Fibroblast of skin of back (primary cell): Measurements from ENCODE around the gene RAI14. TPM values are rescaled to one million over a fixed set of nuclear protein-coding genes. Genes with fewer than 3 reads are reported as not detected.

ENCODE experiments used
- DNase-seq: peaks from one replicate; pipeline ENCODE4 v3.0.0-alpha.2; 2013
- polyA plus RNA-seq, 2 experiments: library from polyadenylated mRNA; unstranded; fragments of 120-200 nt; gene quantifications; one replicate each; pipeline ENCODE4 v1.2.1, GENCODE V29; 2013; ENCODE audit not compliant: insufficient read length in 2 of 2

Gene RAI14
- 81.8 TPM for polyA plus RNA-seq (2013, experiment 1 of 2; ENCODE audit: insufficient read length)
- polyA plus RNA-seq (2013, experiment 2 of 2; ENCODE audit: insufficient read length): 88.4 TPM

DNA sequence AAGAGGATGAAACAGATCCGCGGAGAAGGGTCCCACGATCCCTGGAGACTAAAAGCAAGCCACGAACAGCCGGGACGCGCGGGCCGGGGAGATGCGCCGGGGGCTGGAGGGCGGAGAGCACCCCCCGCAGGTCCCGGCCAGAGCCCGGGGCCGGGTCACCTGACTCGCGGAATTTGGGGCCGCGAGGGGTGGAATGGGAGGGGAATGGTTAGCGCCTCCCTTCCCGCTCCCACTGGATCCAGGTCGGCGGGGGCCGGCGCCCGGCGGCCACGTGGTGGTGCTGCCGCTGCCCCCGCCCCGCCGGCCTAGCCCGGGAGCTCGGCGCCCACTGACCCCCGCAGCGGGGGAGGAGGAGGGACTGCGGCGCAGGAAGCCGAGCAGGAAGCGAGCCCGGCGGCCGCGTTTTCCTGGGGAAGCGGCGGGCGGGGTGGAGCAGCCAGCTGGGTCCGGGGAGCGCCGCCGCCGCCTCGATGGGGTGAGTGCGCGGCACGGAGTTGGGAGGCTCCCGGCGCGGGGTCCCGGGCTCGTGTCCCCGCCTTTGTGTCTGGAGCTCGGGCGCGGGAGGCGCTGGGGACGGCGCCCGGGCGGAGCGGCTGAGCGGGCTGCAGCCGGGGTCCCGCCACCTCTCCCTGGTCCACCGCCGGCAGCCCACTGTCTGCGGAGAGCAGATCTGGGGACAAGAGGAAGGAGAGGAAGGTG, at the start of gene RAI14:
RAI14 (plus strand) TSS at position 328 of the 699 bp plus-strand sequence. CDS start 30,592 bp downstream, outside the sequence.
- DNase-seq: peak; percentile 86

DNA sequence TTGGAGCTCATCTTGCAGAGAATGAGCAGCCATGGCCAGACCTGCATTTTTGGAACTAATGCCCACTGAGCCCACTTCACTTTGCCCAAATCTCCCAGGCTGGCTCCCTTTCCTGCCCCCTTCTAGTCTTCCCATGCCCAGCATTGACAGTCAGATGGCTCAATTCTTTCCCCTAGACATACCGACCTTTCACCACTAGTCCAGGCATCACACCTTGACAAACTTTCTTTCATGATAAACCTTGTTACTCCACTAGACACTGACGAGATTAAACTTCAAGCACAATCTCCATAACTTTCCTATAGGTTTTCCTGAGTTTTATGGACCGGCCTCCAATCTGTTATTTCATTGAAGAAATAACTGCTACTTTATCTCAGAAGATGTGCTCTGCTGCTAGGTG, 47.8 kb upstream of the RAI14 start:
- DNase-seq: no peak

DNA sequence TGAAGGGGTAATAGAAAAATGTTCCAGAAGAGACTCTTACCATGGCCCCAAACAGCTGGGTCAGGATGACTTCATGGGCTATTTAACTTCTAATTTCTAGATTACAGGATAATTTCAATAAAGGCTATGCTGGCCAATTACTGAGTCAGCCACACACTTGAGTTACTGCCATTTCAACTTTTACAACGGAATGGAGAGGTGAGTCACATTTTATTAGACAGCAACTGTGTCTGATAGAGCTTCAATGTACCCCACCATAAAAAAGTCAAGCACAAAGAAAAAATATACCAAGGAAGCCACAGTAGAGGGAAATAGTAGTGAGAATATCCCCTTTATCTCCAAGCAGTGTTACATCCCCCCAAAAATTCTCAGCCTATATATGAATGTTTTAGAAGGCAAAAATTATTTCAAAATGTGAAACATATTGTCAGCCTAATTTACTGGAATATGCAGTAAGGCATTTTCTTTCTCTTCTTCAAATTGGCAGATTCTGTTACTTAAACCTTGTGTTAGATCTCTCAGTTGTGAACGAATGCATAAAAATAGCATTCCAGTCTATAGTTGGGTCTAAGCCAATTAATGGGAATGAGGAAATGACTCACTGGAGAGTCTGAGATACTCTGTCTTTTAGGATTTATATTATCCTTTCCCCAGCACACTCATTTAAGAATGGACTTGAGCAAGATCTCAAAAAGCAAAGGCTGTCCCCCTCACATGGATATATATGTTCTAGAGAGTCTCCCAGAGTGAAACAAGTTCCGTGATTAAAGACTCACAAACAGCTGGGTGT, 47.1 kb upstream of the RAI14 start:
- DNase-seq: peak; percentile 97

DNA sequence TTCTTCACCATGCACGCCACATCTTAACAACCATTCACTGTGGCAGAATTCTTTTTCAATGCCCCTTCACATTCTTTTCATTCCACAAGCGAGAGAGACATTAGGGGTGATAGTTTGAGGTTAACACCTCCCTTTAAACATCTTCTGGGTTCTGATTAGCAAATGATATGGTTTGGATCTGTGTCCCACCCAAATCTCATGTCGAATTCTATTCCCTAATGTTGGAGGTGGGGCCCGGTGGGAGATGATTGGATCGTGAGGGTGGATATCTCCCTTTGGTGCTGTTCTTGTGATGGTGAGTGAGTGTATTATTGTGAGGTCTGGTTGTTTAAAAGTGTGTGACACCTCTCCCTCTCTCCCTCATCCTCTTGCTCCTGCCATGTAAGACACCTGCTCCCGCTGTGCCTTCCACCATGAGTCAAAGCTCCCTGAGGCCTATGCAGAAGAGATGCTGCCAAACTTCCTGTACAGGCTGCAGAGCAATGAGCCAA, 46.1 kb upstream of the RAI14 start:
- peak; percentile 72 for DNase-seq

DNA sequence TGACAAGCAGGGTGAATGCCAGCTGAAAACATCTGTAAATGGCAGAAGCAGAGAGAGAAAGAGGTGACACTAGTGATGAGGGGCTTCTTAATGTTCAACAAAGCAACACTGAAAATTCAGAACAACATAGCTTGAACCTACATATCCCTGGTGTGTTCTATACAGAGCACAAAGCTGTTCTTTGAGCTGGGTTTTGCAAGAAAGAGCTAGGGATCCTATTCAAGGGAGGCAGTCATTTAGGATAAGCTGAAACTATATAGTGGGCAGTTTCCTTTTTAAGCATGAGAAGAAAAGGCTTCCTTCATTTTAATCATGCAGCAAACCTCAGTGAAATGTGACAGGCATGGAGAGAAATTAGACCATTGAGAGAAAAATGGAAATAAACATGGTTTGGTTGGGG, 45.6 kb upstream of the RAI14 start:
- no peak for DNase-seq

DNA sequence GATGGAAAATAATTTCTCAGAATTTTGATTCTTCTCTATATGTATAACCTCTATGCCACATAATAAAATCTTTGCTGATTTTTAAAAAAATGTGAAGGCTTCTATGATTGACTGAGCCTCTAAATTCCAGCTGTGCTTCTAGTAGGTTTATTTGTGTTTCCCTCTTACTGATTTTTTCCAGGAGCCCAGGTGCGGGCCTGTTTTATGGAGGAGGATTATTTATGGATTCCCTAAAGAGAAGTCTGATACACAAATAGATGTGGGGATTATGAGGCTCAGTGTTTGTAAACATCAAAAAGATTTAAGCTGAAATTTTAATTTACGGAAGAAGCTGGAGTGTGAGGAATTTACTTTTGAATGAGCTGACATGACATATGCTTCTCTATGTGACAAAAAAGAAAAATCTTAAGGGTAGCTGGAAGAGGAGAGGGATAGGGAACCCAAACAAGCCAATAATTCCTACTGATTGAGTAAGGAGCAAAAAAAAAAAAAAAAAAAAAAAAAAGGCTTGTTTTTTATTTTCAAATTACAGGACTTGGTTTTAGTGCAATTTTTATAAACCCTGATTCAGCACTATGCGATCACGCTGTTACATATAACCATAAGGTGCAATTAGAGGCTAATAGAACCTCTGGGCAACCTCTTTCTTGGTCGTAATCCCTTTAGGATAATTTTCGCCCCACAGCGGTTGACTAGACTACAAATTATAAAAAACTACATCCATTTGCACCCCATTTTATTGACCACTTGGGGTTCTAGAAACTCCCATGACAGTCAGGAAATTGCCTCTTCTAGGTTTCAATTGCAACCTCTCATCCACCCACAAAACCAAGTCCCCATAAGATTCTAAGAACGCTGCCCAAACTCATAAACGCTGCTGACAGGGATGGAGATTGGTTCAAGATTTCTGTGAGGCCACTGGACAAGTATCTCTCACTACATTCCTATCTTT, 44.4 kb upstream of the RAI14 start:
- no peak for DNase-seq

DNA sequence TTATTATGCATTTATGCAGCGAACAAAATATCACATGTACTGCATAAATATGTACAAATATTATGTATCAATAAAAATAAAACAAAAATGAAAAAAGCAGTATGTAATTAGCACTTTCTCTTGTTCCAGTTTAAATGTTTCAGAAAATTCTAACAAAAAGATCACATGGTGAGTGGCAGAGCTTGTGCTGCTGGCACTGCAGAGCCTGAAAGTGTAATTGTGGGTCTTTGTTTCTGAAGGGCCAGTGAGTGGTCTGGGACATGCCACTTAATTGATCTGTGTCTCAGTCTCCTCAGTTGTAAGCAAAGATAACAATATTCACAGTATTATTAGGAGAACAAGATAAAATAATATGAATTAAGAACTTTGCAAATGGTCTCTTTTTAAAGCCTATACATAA, 39.5 kb upstream of the RAI14 start:
- no peak for DNase-seq

DNA sequence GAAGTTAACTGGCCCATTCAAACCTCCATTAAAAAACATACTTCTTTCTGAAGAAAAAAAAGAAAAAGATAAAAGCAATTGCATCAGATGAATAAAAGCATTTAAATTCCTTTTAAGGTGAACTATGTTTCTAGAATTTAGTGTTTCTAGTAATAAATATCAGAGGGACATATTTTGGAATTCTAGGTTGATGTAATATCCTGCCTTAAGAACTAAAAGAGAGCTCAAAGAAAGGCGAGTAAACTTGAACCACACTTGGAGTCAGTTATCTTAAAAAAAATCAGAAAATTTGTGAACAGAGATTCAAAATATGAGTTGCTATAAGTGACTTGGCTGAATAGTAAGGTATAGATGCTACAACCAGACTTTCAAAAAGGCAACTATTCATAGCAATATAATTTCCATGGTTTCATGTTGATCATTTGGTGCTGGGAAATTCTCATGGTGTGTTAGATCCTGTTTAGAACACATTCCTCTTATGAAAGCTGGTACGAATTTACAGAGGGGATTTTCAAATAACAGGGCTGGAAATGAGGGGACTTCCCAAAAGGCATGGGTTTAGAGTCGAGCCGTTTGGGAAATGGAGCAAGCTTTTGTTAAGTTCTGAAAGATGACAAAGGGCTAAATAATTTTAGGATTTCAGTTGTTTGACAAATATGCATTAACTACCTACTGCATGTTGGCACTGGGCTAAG, 37.6 kb upstream of the RAI14 start:
- no peak for DNase-seq

DNA sequence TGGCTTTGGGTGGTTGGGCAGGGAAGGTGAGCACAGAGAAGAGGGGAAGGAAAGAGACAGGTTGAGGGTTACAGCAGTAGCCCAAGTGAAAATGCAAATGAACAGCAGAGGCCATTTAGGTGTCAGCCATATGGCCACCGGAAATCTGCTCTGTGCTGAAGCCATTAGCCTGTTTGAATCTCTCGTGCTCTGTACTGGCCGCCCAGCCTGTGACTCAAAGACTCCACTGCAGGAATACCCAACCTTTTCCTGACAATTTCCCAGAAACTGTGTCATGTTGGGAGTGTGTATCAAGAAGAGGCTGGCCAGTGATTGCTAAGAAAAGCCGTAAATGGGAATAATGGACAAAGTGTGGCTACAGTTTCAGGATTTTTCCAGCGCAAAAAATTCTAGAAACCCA, 35.9 kb upstream of the RAI14 start:
- no peak for DNase-seq

DNA sequence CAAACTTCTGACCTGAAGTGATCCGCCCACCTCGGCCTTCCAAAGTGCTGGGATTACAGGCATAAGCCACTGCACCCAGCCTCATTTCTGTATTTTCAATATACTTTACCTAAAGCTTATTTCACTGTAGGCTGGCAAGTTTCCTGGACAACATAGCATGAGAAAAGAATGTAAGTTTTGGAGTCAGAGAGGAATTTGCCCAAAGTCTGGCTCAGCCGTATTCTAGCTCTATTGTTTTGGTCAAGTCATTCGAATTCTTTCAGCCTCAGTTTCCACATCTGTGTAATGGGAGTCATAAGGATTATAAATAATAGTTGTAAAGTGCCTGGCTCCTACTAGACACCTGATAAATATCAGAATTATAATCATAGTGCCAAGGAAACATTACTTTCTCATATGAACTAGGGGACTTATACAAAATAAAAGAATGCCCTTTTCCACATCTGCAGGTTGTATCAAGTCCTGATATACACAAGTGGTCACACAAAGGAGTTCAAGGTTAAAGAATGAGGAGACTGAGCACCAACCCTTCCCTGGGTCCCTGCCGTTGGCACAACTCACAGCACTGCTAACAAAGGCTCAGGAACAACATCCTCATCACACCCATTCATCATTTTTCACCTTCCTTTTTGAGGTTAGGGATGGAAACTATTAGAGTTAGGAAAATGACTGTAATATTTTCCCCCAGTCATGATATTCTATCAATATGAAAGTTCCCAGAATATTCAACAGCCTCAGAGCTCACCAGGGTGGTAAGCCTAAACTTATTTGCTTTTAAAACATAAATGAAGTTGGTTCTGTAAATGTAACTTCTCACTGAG, 34.6 kb upstream of the RAI14 start:
- peak; percentile 61 for DNase-seq

DNA sequence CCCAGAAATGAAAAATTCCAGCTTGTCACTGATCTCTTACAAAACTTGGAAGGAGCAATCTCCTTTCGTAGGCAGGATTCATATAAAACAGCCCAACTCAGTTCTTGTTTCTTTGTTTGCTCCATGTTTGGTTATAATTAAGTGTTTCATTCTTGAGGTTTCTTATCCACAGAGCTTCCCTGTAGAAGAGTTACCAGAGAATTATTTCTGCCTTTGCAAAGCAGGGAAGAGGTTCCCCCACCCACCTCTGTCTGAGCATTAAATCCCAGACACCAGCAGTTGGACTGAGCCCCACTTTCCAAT, 34.1 kb upstream of the RAI14 start:
- peak; percentile 34 for DNase-seq

DNA sequence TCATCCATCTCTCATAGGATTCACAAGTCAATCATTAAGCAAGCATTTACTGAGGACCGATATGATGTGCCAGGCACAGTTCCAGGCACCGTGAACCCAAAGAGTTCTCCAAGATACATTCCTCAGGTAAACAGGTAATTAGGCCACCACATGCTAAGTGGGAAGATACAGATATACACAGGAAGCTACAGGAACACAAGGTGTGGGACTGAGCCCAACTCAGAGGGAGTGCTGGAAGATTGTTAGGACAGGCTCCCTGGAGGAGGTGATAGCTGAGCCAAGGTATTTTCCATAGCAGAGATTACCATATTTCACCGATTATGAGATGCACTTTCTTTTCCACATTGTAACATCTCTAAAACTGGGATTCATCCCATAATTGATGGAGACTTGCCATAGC, 31.4 kb upstream of the RAI14 start:
- no peak for DNase-seq

DNA sequence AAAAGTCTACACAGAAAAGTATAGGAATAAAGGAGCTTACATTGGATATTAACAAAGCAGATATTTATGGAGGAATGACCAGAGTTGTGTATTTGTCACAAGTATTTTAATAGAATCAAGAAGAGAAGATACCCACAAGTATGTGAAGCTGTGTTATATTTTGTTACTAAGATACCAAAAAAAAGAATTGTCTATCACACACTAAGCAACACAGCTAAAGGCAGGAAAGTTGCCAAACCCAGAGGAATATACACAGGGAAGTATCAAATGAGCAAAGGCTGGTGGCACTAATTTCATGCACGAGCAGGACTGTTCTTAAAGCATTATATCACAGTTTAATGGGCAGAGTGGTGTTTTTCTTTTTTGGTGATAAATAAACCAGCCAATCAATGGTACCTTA, 30.9 kb upstream of the RAI14 start:
- DNase-seq: peak; percentile 38

DNA sequence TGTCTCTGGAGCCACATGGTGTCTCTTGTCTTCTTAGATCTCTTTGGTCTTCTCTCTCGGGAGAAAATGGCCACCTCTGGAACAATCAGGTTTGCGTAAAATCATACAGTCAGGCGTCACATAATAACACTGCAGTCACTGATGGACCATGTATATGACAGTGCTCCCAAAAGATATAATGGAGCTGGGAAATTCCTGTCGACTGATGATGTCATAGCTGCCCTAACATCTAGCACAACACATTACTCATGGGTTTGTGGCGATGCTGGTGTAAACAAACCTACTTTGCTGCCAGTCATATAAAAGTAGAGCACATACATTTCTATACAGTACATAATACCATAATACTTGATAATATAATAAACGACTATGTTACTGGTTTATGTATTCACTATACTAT, 30.1 kb upstream of the RAI14 start:
- peak; percentile 78 for DNase-seq

DNA sequence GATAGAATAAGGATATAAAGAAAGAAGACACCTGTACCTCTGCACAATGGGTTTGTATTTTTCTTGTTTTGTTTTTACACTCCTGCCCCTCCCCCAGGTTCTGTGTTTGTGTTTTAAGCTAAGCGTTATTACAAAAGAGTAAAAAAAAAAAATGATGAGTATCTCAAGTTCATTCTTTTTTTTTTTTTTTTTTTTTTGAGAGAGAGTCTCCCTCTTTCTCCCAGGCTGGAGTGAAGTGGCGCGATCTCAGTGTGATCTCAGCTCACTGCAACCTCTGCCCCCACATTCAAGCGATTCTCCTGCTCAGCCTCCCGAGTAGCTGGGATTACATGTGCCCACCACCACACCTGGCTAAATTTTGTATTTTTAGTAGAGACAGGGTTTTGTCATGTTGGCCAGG, 29.4 kb upstream of the RAI14 start:
- DNase-seq: no peak

DNA sequence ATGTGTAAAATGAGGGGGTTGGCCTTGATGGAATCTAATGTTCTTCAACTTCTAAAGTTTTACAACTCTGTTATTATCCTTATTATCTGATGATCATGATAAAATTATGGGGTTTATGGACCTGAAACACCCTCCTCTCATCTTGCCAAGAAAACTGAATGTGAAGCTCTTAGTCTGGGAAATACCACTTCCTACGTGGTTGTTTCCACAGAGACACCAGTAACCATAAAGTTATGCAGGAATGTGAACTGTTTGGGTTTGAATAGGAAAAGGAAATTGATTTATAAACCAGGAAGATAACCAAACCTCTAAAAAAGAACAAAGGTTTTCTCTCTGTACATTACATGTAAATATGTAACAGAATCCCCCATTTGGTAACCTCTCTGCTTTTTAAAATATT, 28.3 kb upstream of the RAI14 start:
- peak; percentile 82 for DNase-seq

DNA sequence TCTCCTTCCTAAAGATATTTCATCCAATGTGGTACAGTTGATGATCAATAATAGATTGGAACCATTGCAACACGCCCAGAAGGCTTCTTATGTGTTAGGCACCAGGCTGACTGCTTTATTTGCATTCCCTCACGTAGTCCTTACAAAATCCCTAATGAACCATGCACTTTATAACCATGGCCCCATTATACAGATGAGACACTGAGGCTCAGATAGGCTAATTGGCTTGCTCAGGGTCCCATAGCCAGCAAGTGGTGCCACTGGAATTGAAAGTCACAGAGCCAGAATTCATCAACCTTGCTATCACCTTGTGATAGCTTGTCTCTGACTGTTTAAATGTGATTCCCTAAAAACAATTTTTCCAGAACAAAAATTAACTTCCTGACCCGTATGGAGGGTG, 27.8 kb upstream of the RAI14 start:
- no peak for DNase-seq

DNA sequence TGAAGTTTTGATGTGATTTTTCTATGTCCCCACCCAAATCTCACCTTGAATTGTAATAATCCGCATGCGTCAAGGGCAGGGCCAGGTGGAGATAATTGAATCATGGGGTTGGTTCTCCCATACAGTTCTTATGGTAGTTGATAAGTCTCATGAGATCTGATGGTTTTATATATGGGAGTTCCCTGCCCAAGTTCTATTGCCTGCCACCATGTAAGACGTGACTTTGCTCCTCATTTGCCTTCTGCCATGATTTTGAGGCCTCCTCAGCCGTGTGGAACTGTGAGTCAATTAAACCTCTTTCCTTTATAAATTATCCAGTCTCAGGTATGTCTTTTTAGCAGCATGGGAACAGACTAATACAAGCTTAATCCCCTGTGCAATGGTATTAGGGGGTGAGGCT, 25.5 kb upstream of the RAI14 start:
- DNase-seq: no peak

DNA sequence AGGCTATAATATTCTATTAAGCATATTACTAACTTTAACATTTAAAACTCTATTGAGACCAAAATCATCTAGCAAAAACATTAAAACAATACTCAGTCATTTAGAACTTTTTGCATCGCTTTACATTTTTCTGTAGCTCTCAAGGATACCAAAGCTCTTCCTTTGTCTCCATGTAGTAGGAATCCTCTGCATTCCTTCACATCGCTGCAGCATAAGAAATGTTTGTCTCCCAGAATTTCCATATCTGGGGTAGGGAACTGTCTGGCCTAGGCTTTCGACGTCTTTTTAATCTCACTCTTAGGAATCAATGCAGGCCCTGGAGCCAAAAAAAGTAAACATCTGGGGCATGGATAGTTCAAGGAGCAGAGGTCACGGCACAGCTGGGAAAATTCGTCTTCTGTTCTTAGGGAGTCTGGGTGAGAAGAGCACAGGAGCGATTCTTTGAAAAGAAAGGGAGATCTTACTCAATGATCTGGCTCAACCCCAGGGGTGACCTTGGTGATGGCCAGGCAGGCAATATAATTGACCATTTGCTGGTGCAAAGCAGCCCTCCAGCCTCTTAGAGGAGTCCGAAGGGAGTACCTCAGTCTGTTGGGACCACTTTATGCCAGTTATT, 23.2 kb upstream of the RAI14 start:
- DNase-seq: peak; percentile 49

DNA sequence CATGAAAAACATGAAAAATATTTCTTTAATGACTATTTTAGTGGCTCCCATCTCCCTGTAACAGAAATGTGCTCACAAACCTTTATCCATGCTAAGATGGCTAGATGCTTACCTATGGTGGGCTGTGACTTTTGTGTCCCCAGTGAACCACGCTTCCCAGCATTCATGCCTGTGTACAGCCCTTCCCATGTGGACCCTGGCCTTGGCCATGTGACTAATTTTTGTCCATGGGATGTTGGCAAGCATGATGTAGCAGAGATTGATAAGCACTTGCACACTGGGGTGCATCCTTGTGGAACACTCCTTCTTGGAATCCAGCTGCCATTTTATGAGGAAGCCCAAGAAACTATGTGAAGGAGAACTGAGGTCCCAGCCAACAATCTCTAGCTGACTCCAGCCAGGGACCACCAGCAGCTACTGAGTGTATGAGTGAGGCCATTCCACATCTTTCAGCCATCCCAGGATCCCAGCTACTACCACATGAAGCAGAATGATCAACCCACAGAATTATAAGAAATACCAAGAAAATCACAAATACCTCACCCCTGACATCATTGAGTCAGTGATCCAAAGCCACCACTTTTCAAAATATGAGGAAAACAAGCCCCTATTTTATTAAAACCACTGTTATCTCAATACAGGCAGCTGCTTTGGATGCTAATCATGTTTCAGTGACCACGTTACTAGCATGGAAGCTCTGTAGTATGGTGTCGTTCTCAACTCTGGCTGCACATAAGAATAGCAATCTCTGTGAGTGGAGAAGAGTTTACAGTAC, 16.1 kb upstream of the RAI14 start:
- DNase-seq: peak; percentile 93
